ENCODE data around the gene TM9SF3. TPM values are rescaled to one million over a fixed set of nuclear protein-coding genes. Genes with fewer than 3 reads are reported as not detected.

Gene TM9SF3
- total RNA-seq, 4 donors from 2014 or later: 27.5 to 32.4 (median 31.0) TPM

DNA sequence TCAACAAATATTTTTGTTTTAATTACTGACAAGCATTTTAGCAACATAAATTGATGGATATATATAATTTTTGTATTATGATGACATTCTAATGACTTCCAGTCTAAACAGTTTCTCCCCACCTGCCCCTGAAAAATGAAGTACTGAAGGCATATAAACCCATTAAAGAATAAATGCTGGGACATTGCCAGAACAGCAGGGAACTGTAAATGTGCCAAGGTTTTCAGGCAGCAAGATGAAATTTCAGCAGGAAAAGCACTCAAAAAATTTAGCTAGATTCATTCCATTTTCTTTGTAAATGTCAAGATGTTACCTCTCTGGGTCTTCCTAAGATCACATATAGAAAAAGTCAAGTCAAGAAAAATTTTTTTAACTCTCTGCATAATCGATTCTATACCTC, 62.1 kb downstream of the TM9SF3 start:
- DNase-seq (no peak), ATAC-seq (no peak)
- in situ Hi-C loops (cut with MboI; ENCODE audit: low sequenced_read_pairs in 4 of 4) (loop anchor here in 1 of 4 donors (25.0 kb wide), 1 partner anchor 137 kb away; no protein-coding TSS in a partner anchor), intact Hi-C loops (cut with DNase I; ENCODE audit: low total_unique reads) (no loop called here)
- no peak overlapping the region for H3K27ac ChIP-seq
- no peak for TF ChIP-seq POLR2A (IDR thresholded peaks at IDR 0.05)
- no peak overlapping the region for H3K4me3 ChIP-seq
- no peaks in the 10 kb centered on the region for H3K27me3 ChIP-seq
- peaks cover 3 to 9% of the 10 kb centered on the region in 2 donors for H3K4me1 ChIP-seq
- no peaks in the 10 kb centered on the region for H3K9me3 ChIP-seq
- peaks cover 0 to 55% of the 10 kb centered on the region in 2 donors for H3K36me3 ChIP-seq

DNA sequence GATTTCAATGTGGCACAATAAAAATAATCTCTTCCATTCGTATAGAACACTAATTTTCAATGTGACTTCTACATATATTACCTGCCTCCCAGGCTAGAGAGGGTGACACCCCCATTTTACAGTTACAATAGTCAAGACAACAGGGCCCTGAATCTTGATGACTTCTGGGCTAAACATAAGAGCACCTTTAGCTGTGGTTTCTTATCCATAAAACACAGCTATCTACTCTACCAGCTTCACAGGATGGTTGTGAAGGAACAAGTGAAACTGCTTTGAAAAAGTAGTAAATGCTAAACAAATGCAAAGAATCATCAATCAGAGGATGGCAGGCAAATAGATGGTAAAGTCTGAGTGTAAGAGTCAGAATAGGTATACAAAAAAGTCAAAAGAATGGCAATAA, 69.5 kb downstream of the TM9SF3 start:
- no peaks in the 10 kb centered on the region for H3K27me3 ChIP-seq
- intact Hi-C loops (cut with DNase I; ENCODE audit: low total_unique reads): no loop called here
- in situ Hi-C loops (cut with MboI; ENCODE audit: low sequenced_read_pairs in 4 of 4): loop anchor here in 3 of 4 donors (5.0 to 25.0 kb wide), 3 partner anchors 125 to 142 kb away; no protein-coding TSS in a partner anchor

DNA sequence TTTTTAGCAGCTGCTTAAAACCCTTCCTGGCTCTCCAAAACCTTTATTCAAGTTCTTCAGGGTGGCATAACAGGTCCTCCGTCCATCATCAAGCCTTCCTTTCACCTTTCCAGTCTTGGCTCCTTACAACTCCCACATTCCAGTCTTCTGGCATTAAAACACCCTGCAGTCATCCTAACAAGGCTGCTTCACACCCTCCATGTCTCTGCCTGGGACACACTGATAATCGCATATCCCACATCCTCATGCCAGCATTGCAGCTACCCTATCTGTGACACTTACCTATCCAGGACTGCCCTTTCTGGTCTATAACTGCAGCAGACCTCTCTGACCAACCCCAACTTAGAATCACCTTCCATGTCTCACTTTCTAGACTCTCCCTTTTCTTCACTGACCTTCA, 70.5 kb downstream of the TM9SF3 start:
- Histone ChIP-seq H3K27ac (no peak overlapping the region), H3K36me3 (peaks cover 0 to 17% of the 10 kb centered on the region in 2 donors), H3K4me1 (peaks cover 13 to 26% of the 10 kb centered on the region in 2 donors), H3K4me3 (no peak overlapping the region), H3K27me3 (no peaks in the 10 kb centered on the region), H3K9me3 (no peaks in the 10 kb centered on the region)
- in situ Hi-C loops (cut with MboI; ENCODE audit: low sequenced_read_pairs in 4 of 4) (loop anchor here in 3 of 4 donors (5.0 to 25.0 kb wide), 3 partner anchors 124 to 142 kb away; no protein-coding TSS in a partner anchor), intact Hi-C loops (cut with DNase I; ENCODE audit: low total_unique reads) (no loop called here)
- no peak for DNase-seq
- ATAC-seq: no peak
- no peak for TF ChIP-seq POLR2A (IDR thresholded peaks at IDR 0.05)
- TF ChIP-seq, protein P1, sequence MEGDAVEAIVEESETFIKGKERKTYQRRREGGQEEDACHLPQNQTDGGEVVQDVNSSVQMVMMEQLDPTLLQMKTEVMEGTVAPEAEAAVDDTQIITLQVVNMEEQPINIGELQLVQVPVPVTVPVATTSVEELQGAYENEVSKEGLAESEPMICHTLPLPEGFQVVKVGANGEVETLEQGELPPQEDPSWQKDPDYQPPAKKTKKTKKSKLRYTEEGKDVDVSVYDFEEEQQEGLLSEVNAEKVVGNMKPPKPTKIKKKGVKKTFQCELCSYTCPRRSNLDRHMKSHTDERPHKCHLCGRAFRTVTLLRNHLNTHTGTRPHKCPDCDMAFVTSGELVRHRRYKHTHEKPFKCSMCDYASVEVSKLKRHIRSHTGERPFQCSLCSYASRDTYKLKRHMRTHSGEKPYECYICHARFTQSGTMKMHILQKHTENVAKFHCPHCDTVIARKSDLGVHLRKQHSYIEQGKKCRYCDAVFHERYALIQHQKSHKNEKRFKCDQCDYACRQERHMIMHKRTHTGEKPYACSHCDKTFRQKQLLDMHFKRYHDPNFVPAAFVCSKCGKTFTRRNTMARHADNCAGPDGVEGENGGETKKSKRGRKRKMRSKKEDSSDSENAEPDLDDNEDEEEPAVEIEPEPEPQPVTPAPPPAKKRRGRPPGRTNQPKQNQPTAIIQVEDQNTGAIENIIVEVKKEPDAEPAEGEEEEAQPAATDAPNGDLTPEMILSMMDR (IDR thresholded peaks at IDR 0.05 in 4 of 5, conservative IDR thresholded peaks at IDR 0.05 in 1 of 5): no peak

More for the DNA sequence above, 69.5 kb downstream of the TM9SF3 start:
- DNase-seq (no peak), ATAC-seq (no peak)
- Histone ChIP-seq H3K36me3 (peaks cover 0 to 27% of the 10 kb centered on the region in 2 donors), H3K4me1 (peaks cover 13 to 25% of the 10 kb centered on the region in 2 donors), H3K4me3 (no peak overlapping the region), H3K27ac (no peak overlapping the region), H3K9me3 (no peaks in the 10 kb centered on the region)
- no peak for TF ChIP-seq POLR2A (IDR thresholded peaks at IDR 0.05)
- TF ChIP-seq, protein P1 (IDR thresholded peaks at IDR 0.05 in 4 of 5, conservative IDR thresholded peaks at IDR 0.05 in 1 of 5): no peak

DNA sequence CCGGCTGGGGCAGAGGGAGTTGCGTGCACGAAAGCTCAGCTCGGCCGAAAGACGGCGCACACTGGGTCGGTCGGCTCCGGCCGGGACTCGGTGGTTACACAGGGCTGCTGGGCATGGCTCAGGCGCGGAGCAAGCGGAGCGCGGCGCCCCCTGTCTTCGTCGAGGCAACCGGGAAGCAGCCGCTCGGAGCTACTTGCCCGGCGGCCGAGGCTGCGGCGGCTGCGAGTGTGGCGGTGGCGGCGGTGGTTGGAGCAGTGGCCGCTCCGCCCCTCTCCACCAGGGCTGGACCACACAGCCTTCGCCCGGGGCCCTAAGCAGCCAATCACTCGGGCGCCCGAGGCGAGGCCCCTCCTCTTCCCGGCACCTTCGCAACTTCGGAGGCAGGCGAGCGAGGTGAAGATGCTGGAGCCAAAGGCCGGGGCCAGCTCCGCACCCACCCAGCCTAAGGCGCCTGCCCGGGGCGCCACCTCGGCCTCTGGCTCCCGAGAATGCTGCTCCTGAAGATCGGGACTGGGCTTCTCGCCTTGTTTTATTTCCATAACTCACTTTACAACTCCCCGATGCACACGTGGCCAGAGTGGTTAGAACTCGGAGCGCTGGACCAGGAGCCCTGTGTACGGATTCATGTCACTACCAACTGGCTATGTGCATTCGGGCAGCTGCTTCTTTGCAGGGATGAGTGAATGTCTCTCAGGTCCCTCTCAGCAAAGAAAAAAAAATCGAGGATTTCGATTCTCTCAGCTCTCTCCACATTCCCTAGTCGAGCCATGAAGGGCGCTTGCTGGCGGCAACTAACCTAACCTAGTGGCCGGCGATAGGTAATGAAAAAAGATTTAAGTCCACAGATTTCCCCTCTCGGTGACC, 72.9 kb downstream of the TM9SF3 start, which contains the start of gene TLL2:
Gene TLL2 (minus strand): TSS at position 229 of the 864 bp plus-strand sequence. CDS start 241 bp downstream, outside the sequence.
- peak in 1 of 2 donors; percentile 56 for TF ChIP-seq POLR2A (IDR thresholded peaks at IDR 0.05)
- TF ChIP-seq, protein P1 (IDR thresholded peaks at IDR 0.05 in 4 of 5, conservative IDR thresholded peaks at IDR 0.05 in 1 of 5): peak; percentile 59 to 87 (median 85)
- in situ Hi-C loops (cut with MboI; ENCODE audit: low sequenced_read_pairs in 4 of 4): loop anchor here in 2 of 4 donors (10.0 to 25.0 kb wide), 2 partner anchors 127 to 139 kb away; no protein-coding TSS in a partner anchor
- ATAC-seq: peak; percentile 84 to 88
- no peaks in the 10 kb centered on the region for H3K27me3 ChIP-seq
- peak; percentile 76 to 81 for DNase-seq
- H3K4me1 ChIP-seq: peaks cover 13 to 26% of the 10 kb centered on the region in 2 donors
- peak within 1 kb of the TSS; percentile 39 to 61 (median 58) for H3K27ac ChIP-seq
- H3K4me3 ChIP-seq: peak within 1 kb of the TSS; percentile 61 to 73 (median 66)
- H3K9me3 ChIP-seq: no peaks in the 10 kb centered on the region
- no peaks in the 10 kb centered on the region for H3K36me3 ChIP-seq
- intact Hi-C loops (cut with DNase I; ENCODE audit: low total_unique reads): loop anchor here (1.0 to 5.0 kb wide), 4 partner anchors 73 to 318 kb away; partner anchors contain the start of genes LCOR and TM9SF3

Data from gastrocnemius medialis (tissue), 4 donors.